ENCODE data around the gene LOXHD1. TPM values are rescaled to one million over a fixed set of nuclear protein-coding genes. Genes with fewer than 3 reads are reported as not detected.

The LOXHD1 gene
- polyA plus RNA-seq, 4 donors = 0.12 to 0.27 (median 0.19) TPM; not detected in 1

DNA sequence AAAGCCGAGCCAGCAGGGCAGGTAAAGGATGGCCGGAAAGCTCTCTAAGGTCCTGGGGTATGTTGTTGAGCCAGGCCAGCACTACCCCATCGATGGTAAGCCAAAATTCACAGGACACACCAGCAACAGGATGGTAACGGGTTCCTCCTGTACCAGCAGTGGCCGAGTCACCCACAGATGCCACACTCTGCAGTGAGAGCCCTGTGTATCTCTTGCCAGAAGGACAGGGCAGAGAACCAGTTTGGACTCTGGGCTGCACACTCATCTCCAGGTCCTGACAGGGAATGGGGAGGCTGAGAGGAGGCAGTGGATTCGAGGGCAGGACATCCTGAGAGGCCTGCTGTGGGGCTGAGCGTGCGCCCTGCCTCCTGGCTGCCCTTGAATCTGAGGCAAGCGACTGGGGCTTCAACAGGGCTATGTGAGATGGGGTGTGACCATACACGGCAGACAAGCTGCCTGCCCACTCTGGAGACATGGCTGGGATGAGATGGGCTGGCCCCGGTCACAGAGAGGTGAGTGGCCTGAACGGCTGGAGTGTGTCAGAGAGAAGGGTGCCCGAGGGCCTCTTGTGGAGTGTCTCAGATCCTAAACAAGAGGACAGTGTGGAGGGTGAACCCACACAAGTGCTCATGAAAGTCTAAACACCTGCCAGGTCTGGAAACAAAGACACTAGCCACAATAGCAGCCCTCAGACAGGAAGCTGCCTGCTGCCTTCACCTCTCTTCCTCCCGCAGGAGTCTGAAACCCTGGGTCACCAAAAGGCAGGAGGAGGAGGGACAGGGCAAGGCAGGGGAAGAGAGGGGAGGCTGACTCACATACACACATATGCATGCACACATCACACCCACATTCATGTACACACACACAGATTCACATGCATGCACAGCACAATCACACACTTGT lies 182.3 kb downstream of the LOXHD1 start:
- no peak overlapping the region for H3K27ac ChIP-seq (ENCODE audit: low read depth in 1 of 3, low read length in 2 of 3)
- H3K27me3 ChIP-seq (ENCODE audit: control insufficient read depth in 3 of 3, insufficient read depth in 3 of 3, low read length in 3 of 3) = no peaks in the 10 kb centered on the region
- H3K4me3 ChIP-seq (ENCODE audit: low read depth in 1 of 3, low read length in 3 of 3) = no peak overlapping the region
- no peaks in the 10 kb centered on the region for H3K9me3 ChIP-seq (ENCODE audit: control insufficient read depth in 2 of 2, insufficient read depth in 1 of 2, low read depth in 1 of 2, low read length in 1 of 2)
- DNase-seq = no peak
- no peak for FAIRE-seq
- no peaks in the 10 kb centered on the region for H3K36me3 ChIP-seq (ENCODE audit: control insufficient read depth in 3 of 3, insufficient read depth in 2 of 3, low read depth in 1 of 3, low read length in 3 of 3)
- H3K4me1 ChIP-seq (ENCODE audit: control insufficient read depth in 3 of 3, insufficient read depth in 2 of 3, low read depth in 1 of 3, low read length in 2 of 3) = no peaks in the 10 kb centered on the region
- WGBS, 3 donors = 52 to 66% (median 64%) methylated on average over 14 of the region's 14 CpGs

DNA sequence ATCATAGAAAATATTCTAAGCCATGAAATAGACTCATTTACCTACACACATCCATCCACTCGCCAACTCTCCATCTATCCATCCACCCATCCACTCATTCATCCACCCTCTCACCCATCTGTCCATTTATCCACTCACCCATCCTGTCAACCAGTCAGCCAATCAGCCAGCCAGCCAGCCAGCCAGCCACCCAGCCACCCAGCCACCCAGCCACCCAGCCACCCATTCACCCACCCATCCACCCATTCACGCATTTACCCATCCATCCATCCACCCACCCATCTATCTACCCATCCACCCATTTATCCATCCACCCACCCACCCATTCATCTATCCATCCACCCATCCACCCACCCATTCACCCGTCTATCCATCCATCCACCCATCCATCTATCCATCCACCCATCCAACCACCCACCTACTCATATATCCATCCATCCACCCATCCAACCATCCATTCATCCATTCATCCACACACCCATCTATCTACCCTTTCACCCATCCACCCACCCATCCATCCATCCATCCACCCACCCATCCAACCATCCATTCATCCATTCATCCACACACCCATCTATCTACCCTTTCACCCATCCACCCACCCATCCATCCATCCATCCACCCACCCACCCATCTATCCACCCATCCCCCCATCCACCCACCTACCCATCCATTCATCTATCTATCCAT lies 185.1 kb downstream of the LOXHD1 start:
- WGBS, 3 donors = 83 to 93% (median 88%) methylated on average over 3 of the region's 3 CpGs
- DNase-seq (no peak), FAIRE-seq (no peak)
- Histone ChIP-seq H3K4me1 (ENCODE audit: control insufficient read depth in 3 of 3, insufficient read depth in 2 of 3, low read depth in 1 of 3, low read length in 2 of 3) (no peaks in the 10 kb centered on the region), H3K27ac (ENCODE audit: low read depth in 1 of 3, low read length in 2 of 3) (no peak overlapping the region), H3K36me3 (ENCODE audit: control insufficient read depth in 3 of 3, insufficient read depth in 2 of 3, low read depth in 1 of 3, low read length in 3 of 3) (no peaks in the 10 kb centered on the region), H3K27me3 (ENCODE audit: control insufficient read depth in 3 of 3, insufficient read depth in 3 of 3, low read length in 3 of 3) (no peaks in the 10 kb centered on the region), H3K9me3 (ENCODE audit: control insufficient read depth in 2 of 2, insufficient read depth in 1 of 2, low read depth in 1 of 2, low read length in 1 of 2) (no peaks in the 10 kb centered on the region), H3K4me3 (ENCODE audit: low read depth in 1 of 3, low read length in 3 of 3) (no peak overlapping the region)

GRCh38 chr18:46470714-46471113 lies 186.3 kb downstream of the LOXHD1 start:
- H3K27me3 ChIP-seq (ENCODE audit: control insufficient read depth in 3 of 3, insufficient read depth in 3 of 3, low read length in 3 of 3) = peaks cover 0 to under 1% (median 0%) of the 10 kb centered on the region in 3 donors
- no peak overlapping the region for H3K27ac ChIP-seq (ENCODE audit: low read depth in 1 of 3, low read length in 2 of 3)
- no peak for DNase-seq
- no peak overlapping the region for H3K4me3 ChIP-seq (ENCODE audit: low read depth in 1 of 3, low read length in 3 of 3)
- WGBS, 3 donors = 85 to 87% (median 86%) methylated on average over 3 of the region's 3 CpGs
- H3K36me3 ChIP-seq (ENCODE audit: control insufficient read depth in 3 of 3, insufficient read depth in 2 of 3, low read depth in 1 of 3, low read length in 3 of 3) = no peaks in the 10 kb centered on the region
- no peaks in the 10 kb centered on the region for H3K9me3 ChIP-seq (ENCODE audit: control insufficient read depth in 2 of 2, insufficient read depth in 1 of 2, low read depth in 1 of 2, low read length in 1 of 2)
- no peak for FAIRE-seq
- no peaks in the 10 kb centered on the region for H3K4me1 ChIP-seq (ENCODE audit: control insufficient read depth in 3 of 3, insufficient read depth in 2 of 3, low read depth in 1 of 3, low read length in 2 of 3)

GRCh38 chr18:46469186-46469915 lies 187.7 kb downstream of the LOXHD1 start:
- DNase-seq (no peak), FAIRE-seq (no peak)
- Histone ChIP-seq H3K4me1 (ENCODE audit: control insufficient read depth in 3 of 3, insufficient read depth in 2 of 3, low read depth in 1 of 3, low read length in 2 of 3) (no peaks in the 10 kb centered on the region), H3K4me3 (ENCODE audit: low read depth in 1 of 3, low read length in 3 of 3) (no peak overlapping the region), H3K27ac (ENCODE audit: low read depth in 1 of 3, low read length in 2 of 3) (no peak overlapping the region), H3K27me3 (ENCODE audit: control insufficient read depth in 3 of 3, insufficient read depth in 3 of 3, low read length in 3 of 3) (peaks cover 0 to 3% (median 0%) of the 10 kb centered on the region in 3 donors), H3K9me3 (ENCODE audit: control insufficient read depth in 2 of 2, insufficient read depth in 1 of 2, low read depth in 1 of 2, low read length in 1 of 2) (no peaks in the 10 kb centered on the region), H3K36me3 (ENCODE audit: control insufficient read depth in 3 of 3, insufficient read depth in 2 of 3, low read depth in 1 of 3, low read length in 3 of 3) (no peaks in the 10 kb centered on the region)
- 48 to 53% (median 50%) methylated on average over 3 of the region's 3 CpGs for WGBS, 3 donors

- no peak for DNase-seq
- no peak for FAIRE-seq
- Histone ChIP-seq H3K4me3 (ENCODE audit: low read depth in 1 of 3, low read length in 3 of 3) (no peak overlapping the region), H3K9me3 (ENCODE audit: control insufficient read depth in 2 of 2, insufficient read depth in 1 of 2, low read depth in 1 of 2, low read length in 1 of 2) (no peaks in the 10 kb centered on the region), H3K27me3 (ENCODE audit: control insufficient read depth in 3 of 3, insufficient read depth in 3 of 3, low read length in 3 of 3) (peaks cover 0 to 3% (median 0%) of the 10 kb centered on the region in 3 donors), H3K27ac (ENCODE audit: low read depth in 1 of 3, low read length in 2 of 3) (no peak overlapping the region), H3K4me1 (ENCODE audit: control insufficient read depth in 3 of 3, insufficient read depth in 2 of 3, low read depth in 1 of 3, low read length in 2 of 3) (no peaks in the 10 kb centered on the region), H3K36me3 (ENCODE audit: control insufficient read depth in 3 of 3, insufficient read depth in 2 of 3, low read depth in 1 of 3, low read length in 3 of 3) (no peaks in the 10 kb centered on the region)
- WGBS, 3 donors = 64 to 76% (median 64%) methylated on average over 11 of the region's 11 CpGs
Measured at GRCh38 chr18:46468426-46469180, 188.4 kb downstream of the LOXHD1 start.

GRCh38 chr18:46466234-46467160 lies 190.5 kb downstream of the LOXHD1 start:
- WGBS, 3 donors = 40 to 53% (median 41%) methylated on average over 9 of the region's 9 CpGs
- no peak for FAIRE-seq
- no peak overlapping the region for H3K4me3 ChIP-seq (ENCODE audit: low read depth in 1 of 3, low read length in 3 of 3)

GRCh38 chr18:46464926-46465655 lies 191.9 kb downstream of the LOXHD1 start:
- Histone ChIP-seq H3K27ac (ENCODE audit: low read depth in 1 of 3, low read length in 2 of 3) (no peak overlapping the region), H3K9me3 (ENCODE audit: control insufficient read depth in 2 of 2, insufficient read depth in 1 of 2, low read depth in 1 of 2, low read length in 1 of 2) (no peaks in the 10 kb centered on the region), H3K4me1 (ENCODE audit: control insufficient read depth in 3 of 3, insufficient read depth in 2 of 3, low read depth in 1 of 3, low read length in 2 of 3) (no peaks in the 10 kb centered on the region), H3K4me3 (ENCODE audit: low read depth in 1 of 3, low read length in 3 of 3) (no peak overlapping the region), H3K27me3 (ENCODE audit: control insufficient read depth in 3 of 3, insufficient read depth in 3 of 3, low read length in 3 of 3) (peaks cover 0 to 5% (median 0%) of the 10 kb centered on the region in 3 donors), H3K36me3 (ENCODE audit: control insufficient read depth in 3 of 3, insufficient read depth in 2 of 3, low read depth in 1 of 3, low read length in 3 of 3) (no peaks in the 10 kb centered on the region)
- FAIRE-seq (no peak), DNase-seq (no peak)
- WGBS, 3 donors = 73 to 79% (median 73%) methylated on average over 8 of the region's 8 CpGs

More at GRCh38 chr18:46466234-46467160, 190.5 kb downstream of the LOXHD1 start:
- Histone ChIP-seq H3K27me3 (ENCODE audit: control insufficient read depth in 3 of 3, insufficient read depth in 3 of 3, low read length in 3 of 3) (peaks cover 0 to 5% (median 0%) of the 10 kb centered on the region in 3 donors), H3K4me1 (ENCODE audit: control insufficient read depth in 3 of 3, insufficient read depth in 2 of 3, low read depth in 1 of 3, low read length in 2 of 3) (no peaks in the 10 kb centered on the region), H3K9me3 (ENCODE audit: control insufficient read depth in 2 of 2, insufficient read depth in 1 of 2, low read depth in 1 of 2, low read length in 1 of 2) (no peaks in the 10 kb centered on the region), H3K36me3 (ENCODE audit: control insufficient read depth in 3 of 3, insufficient read depth in 2 of 3, low read depth in 1 of 3, low read length in 3 of 3) (no peaks in the 10 kb centered on the region), H3K27ac (ENCODE audit: low read depth in 1 of 3, low read length in 2 of 3) (no peak overlapping the region)
- DNase-seq = no peak

Measured in small intestine (tissue), 7 donors.